WTC11 (cell line): ENCODE data around the gene MYO15A. TPM values are rescaled to one million over a fixed set of nuclear protein-coding genes. Genes with fewer than 3 reads are reported as not detected.
A peak's percentile ranks its signal among the peaks of the same experiment; 100 is the strongest.

Experiments
- ATAC-seq: fragments of 200-7000 bp; cut with Tn5 transposase; 2 replicates; pipeline ENCODE4 v1.10.0; 2021; ENCODE audit warnings: mild to moderate bottlenecking, moderate library complexity
- CTCF ChIA-PET: fragments of 300-600 bp; sonication (Branson Sonifier 250); formaldehyde crosslinking; loops from one replicate; lab custom pipeline; 2021; ENCODE audit warnings: antibody characterized with exemption; lab: Charles Lee
- POLR2A ChIA-PET: fragments of 350-600 bp; sonication (Branson Sonifier 250); formaldehyde crosslinking; loops from one replicate; lab custom pipeline; 2021; ENCODE audit warnings: antibody characterized with exemption; lab: Charles Lee
- DNase-seq: peaks from one replicate; pipeline ENCODE4 v3.0.0; 2021; ENCODE audit warnings: low spot score
- H3K27ac Mint-ChIP-seq: 2 replicates; pipeline ENCODE4 v1.8.0; 2021; ENCODE audit warnings: mixed read lengths
- H3K27me3 Mint-ChIP-seq: 2 replicates; pipeline ENCODE4 v1.8.0; 2021; ENCODE audit warnings: low read depth, mild to moderate bottlenecking, moderate library complexity, mixed read lengths
- H3K36me3 Mint-ChIP-seq: 2 replicates; pipeline ENCODE4 v1.8.0; 2021; ENCODE audit warnings: mixed read lengths
- H3K4me1 Mint-ChIP-seq: 2 replicates; pipeline ENCODE4 v1.8.0; 2022; ENCODE audit warnings: mixed read lengths
- H3K4me3 Mint-ChIP-seq: 2 replicates; pipeline ENCODE4 v1.8.0; 2021; ENCODE audit warnings: mild to moderate bottlenecking, moderate library complexity, mixed read lengths
- H3K9me3 Mint-ChIP-seq: 2 replicates; pipeline ENCODE4 v1.8.0; 2021; ENCODE audit warnings: mixed read lengths
- ATF1 ChIP-seq: sonication (generic); formaldehyde crosslinking; IDR thresholded peaks from 2 replicates; pipeline ENCODE4 v1.8.1; 2023; ENCODE audit warnings: mild to moderate bottlenecking, moderate library complexity, missing genetic modification reagents
- ATF3 ChIP-seq: sonication (generic); formaldehyde crosslinking; conservative IDR thresholded peaks from 2 replicates; pipeline ENCODE4 v1.8.1; 2022; ENCODE audit warnings: mild to moderate bottlenecking, missing genetic modification reagents
- E2F4 ChIP-seq: sonication (generic); formaldehyde crosslinking; IDR thresholded peaks from 2 replicates; pipeline ENCODE4 v1.8.1; 2022; ENCODE audit warnings: low read depth, mild to moderate bottlenecking, moderate library complexity, missing genetic modification reagents, borderline replicate concordance
- ETV6 ChIP-seq: sonication (generic); formaldehyde crosslinking; IDR thresholded peaks from 2 replicates; pipeline ENCODE4 v1.8.1; 2022; ENCODE audit warnings: mild to moderate bottlenecking, missing genetic modification reagents
- FOXK1 ChIP-seq: sonication (generic); formaldehyde crosslinking; IDR thresholded peaks from 2 replicates; pipeline ENCODE4 v1.8.0; 2022; ENCODE audit warnings: mild to moderate bottlenecking, moderate library complexity, missing genetic modification reagents
- MYBL2 ChIP-seq: sonication (generic); formaldehyde crosslinking; IDR thresholded peaks from 2 replicates; pipeline ENCODE4 v1.8.1; 2023; ENCODE audit warnings: mild to moderate bottlenecking, moderate library complexity, missing genetic modification reagents
- RORB ChIP-seq: fragments of 250-450 bp; sonication (Bioruptor Pico); IDR thresholded peaks from 2 replicates; pipeline ENCODE4 v1.9.0; 2021; ENCODE audit warnings: mild to moderate bottlenecking
- SP1 ChIP-seq: sonication (generic); formaldehyde crosslinking; conservative IDR thresholded peaks from 2 replicates; pipeline ENCODE4 v1.8.1; 2022; ENCODE audit warnings: missing genetic modification reagents
- USF2 ChIP-seq: sonication (generic); formaldehyde crosslinking; IDR thresholded peaks from 2 replicates; pipeline ENCODE4 v1.8.1; 2023; ENCODE audit warnings: mild to moderate bottlenecking, missing genetic modification reagents, moderate library complexity
- ZBTB21 ChIP-seq: sonication (generic); formaldehyde crosslinking; IDR thresholded peaks from 2 replicates; pipeline ENCODE4 v1.8.1; 2023; ENCODE audit warnings: mild to moderate bottlenecking, missing genetic modification reagents, borderline replicate concordance
- ZBTB43 ChIP-seq: sonication (generic); formaldehyde crosslinking; IDR thresholded peaks from 2 replicates; pipeline ENCODE4 v1.8.1; 2023; ENCODE audit warnings: mild to moderate bottlenecking, missing genetic modification reagents
- ZNF121 ChIP-seq: sonication (generic); formaldehyde crosslinking; IDR thresholded peaks from 2 replicates; pipeline ENCODE4 v1.8.0; 2023; ENCODE audit warnings: missing genetic modification reagents
- total RNA-seq: library from RNA; stranded (reverse); gene quantifications from 3 replicates; pipeline ENCODE4 v1.2.3, GENCODE V29; 2021
- TF ChIP-seq, protein P1 (sequence below): fragments of 250-450 bp; sonication (Bioruptor Pico); IDR thresholded peaks from 2 replicates; pipeline ENCODE4 v1.9.0; 2021; ENCODE audit warnings: mild to moderate bottlenecking, borderline replicate concordance
- TF ChIP-seq, protein P2 (sequence below): fragments of 250-450 bp; sonication (Bioruptor Pico); IDR thresholded peaks from 2 replicates; pipeline ENCODE4 v1.9.0; 2021; ENCODE audit warnings: mild to moderate bottlenecking
- TF ChIP-seq, protein P3 (sequence below): sonication (generic); formaldehyde crosslinking; IDR thresholded peaks from 2 replicates; pipeline ENCODE4 v1.8.1; 2023; ENCODE audit warnings: mild to moderate bottlenecking, missing genetic modification reagents

MYO15A gene
- total RNA-seq, 1 experiment from 2014 or later, result 2.6 TPM

DNA sequence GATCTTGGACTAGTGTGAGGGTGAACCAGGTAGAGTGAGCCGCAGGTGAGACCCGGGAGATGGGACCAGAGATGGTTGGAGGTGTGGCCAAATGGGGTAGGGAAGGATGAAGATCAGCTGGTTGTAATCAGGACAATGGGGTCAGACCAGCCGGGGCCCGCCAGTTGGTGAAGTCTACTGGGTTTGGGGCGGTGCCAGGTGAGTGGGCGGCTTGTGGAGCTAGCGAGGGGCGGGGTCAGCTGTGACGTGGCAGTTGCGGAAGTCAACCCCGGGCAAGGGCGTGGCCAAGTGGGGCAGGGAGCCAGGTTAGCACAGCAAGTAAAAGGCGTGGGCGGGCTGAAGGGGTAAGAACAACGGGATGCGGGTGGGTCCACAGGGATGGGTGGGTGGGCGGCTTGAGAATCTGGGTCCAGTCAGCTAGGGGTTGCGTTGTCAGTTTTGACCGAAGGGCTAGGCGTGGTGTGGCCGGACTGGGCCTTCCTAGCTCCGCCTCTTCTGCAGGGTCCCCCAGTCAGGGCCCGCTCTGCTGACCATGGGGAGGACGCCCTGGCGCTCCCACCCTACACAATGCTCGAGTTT is 49.6 kb downstream of the MYO15A start:
- ATAC-seq (peak; percentile 79), DNase-seq (peak; percentile 99)
- no peak for TF ChIP-seq ETV6 (CRISPR knock-in tag)
- TF ChIP-seq SP1, result peak; percentile 79
- TF ChIP-seq FOXK1 (CRISPR knock-in tag), result peak; percentile 52; the same call in 1 of the 2 replicates
- no peak for TF ChIP-seq MYBL2
- no peak for TF ChIP-seq ZBTB43
- TF ChIP-seq, protein P1, sequence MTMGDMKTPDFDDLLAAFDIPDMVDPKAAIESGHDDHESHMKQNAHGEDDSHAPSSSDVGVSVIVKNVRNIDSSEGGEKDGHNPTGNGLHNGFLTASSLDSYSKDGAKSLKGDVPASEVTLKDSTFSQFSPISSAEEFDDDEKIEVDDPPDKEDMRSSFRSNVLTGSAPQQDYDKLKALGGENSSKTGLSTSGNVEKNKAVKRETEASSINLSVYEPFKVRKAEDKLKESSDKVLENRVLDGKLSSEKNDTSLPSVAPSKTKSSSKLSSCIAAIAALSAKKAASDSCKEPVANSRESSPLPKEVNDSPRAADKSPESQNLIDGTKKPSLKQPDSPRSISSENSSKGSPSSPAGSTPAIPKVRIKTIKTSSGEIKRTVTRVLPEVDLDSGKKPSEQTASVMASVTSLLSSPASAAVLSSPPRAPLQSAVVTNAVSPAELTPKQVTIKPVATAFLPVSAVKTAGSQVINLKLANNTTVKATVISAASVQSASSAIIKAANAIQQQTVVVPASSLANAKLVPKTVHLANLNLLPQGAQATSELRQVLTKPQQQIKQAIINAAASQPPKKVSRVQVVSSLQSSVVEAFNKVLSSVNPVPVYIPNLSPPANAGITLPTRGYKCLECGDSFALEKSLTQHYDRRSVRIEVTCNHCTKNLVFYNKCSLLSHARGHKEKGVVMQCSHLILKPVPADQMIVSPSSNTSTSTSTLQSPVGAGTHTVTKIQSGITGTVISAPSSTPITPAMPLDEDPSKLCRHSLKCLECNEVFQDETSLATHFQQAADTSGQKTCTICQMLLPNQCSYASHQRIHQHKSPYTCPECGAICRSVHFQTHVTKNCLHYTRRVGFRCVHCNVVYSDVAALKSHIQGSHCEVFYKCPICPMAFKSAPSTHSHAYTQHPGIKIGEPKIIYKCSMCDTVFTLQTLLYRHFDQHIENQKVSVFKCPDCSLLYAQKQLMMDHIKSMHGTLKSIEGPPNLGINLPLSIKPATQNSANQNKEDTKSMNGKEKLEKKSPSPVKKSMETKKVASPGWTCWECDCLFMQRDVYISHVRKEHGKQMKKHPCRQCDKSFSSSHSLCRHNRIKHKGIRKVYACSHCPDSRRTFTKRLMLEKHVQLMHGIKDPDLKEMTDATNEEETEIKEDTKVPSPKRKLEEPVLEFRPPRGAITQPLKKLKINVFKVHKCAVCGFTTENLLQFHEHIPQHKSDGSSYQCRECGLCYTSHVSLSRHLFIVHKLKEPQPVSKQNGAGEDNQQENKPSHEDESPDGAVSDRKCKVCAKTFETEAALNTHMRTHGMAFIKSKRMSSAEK (CRISPR knock-in tag), result no peak
- 0 out of 2 replicates have a peak, but pooled peaks have one; percentile 48 for TF ChIP-seq ZNF121 (CRISPR knock-in tag)
- Mint-ChIP-seq H3K27me3 (no peaks in the 10 kb centered on the region; the same call in 1 of the 2 replicates), H3K9me3 (no peaks in the 10 kb centered on the region), H3K27ac (peak overlapping the region; percentile 96), H3K36me3 (no peaks in the 10 kb centered on the region), H3K4me3 (peak overlapping the region; percentile 83), H3K4me1 (peaks cover 7% of the 10 kb centered on the region)
- ChIA-PET POLR2A (interaction anchor here (0.6 to 1.4 kb wide), 4 partner anchors 10 to 559 kb away, joined by 3 to 17 read pairs (median 4); partner anchors contain the start of gene ALKBH5), CTCF (interaction anchor here (0.5 to 2.8 kb wide), 8 partner anchors 16 to 273 kb away, joined by 3 to 36 read pairs (median 4); partner anchors contain the start of gene ALKBH5)

DNA sequence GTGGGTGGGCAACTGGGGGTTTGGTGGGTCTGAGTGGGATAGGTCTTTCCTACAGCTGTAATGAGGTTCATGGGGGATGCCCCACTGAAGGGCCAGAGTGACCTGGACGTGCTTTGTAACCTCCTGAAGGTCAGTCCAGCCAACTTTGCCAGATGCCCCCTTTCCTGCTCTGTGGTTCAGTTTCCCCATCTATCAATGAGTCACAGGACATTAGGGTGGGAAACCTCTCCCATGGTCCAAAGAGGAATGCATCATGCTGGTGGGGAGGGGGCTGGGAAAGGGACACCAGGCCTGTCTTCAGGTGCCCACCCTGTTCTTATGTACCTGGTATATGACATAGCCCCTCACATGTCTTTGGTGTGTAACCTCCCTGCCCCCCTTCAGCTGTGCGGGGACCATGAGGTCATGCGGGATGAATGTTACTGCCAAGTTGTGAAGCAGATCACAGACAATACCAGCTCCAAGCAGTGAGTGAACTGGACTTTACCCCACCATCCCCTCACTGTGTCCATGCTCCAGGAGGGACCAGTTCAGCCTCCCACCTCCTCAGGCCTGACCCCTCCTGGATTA is 51.1 kb downstream of the MYO15A start:
- peaks cover 3% of the 10 kb centered on the region; the same call in 1 of the 2 replicates for H3K4me1 Mint-ChIP-seq
- ChIA-PET POLR2A (no interaction called here), CTCF (interaction anchor here (2.2 to 2.8 kb wide), 2 partner anchors 18 to 24 kb away, joined by 15 to 36 read pairs; partner anchors contain the start of gene ALKBH5)
- no peaks in the 10 kb centered on the region; the same call in 1 of the 2 replicates for H3K27me3 Mint-ChIP-seq
- H3K9me3 Mint-ChIP-seq, result no peaks in the 10 kb centered on the region
- no peak for TF ChIP-seq ATF3
- TF ChIP-seq RORB (CRISPR knock-in tag), result no peak
- TF ChIP-seq, protein P2, sequence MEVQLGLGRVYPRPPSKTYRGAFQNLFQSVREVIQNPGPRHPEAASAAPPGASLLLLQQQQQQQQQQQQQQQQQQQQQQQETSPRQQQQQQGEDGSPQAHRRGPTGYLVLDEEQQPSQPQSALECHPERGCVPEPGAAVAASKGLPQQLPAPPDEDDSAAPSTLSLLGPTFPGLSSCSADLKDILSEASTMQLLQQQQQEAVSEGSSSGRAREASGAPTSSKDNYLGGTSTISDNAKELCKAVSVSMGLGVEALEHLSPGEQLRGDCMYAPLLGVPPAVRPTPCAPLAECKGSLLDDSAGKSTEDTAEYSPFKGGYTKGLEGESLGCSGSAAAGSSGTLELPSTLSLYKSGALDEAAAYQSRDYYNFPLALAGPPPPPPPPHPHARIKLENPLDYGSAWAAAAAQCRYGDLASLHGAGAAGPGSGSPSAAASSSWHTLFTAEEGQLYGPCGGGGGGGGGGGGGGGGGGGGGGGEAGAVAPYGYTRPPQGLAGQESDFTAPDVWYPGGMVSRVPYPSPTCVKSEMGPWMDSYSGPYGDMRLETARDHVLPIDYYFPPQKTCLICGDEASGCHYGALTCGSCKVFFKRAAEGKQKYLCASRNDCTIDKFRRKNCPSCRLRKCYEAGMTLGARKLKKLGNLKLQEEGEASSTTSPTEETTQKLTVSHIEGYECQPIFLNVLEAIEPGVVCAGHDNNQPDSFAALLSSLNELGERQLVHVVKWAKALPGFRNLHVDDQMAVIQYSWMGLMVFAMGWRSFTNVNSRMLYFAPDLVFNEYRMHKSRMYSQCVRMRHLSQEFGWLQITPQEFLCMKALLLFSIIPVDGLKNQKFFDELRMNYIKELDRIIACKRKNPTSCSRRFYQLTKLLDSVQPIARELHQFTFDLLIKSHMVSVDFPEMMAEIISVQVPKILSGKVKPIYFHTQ (CRISPR knock-in tag), result no peak
- TF ChIP-seq ATF1 (CRISPR knock-in tag), result no peak
- no peak for TF ChIP-seq E2F4 (CRISPR knock-in tag)
- no peak for TF ChIP-seq ZBTB21 (CRISPR knock-in tag)
- TF ChIP-seq USF2 (CRISPR knock-in tag), result no peak
- TF ChIP-seq, protein P3, sequence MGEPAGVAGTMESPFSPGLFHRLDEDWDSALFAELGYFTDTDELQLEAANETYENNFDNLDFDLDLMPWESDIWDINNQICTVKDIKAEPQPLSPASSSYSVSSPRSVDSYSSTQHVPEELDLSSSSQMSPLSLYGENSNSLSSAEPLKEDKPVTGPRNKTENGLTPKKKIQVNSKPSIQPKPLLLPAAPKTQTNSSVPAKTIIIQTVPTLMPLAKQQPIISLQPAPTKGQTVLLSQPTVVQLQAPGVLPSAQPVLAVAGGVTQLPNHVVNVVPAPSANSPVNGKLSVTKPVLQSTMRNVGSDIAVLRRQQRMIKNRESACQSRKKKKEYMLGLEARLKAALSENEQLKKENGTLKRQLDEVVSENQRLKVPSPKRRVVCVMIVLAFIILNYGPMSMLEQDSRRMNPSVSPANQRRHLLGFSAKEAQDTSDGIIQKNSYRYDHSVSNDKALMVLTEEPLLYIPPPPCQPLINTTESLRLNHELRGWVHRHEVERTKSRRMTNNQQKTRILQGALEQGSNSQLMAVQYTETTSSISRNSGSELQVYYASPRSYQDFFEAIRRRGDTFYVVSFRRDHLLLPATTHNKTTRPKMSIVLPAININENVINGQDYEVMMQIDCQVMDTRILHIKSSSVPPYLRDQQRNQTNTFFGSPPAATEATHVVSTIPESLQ (CRISPR knock-in tag), result no peak
- no peak overlapping the region for H3K27ac Mint-ChIP-seq
- DNase-seq (no peak), ATAC-seq (no peak)
- no peak overlapping the region for H3K4me3 Mint-ChIP-seq
- H3K36me3 Mint-ChIP-seq, result no peaks in the 10 kb centered on the region
